SK-N-SH treated with all-trans-retinoic acid at 6 μM for 48 hours (cell line): ENCODE data around the gene CATSPER3.

Experiments used
- ATAC-seq: fragments of 200-7000 bp; cut with Tn5 transposase; 3 replicates; pipeline ENCODE4 v1.9.1; 2020; ENCODE audit warnings: mild to moderate bottlenecking, moderate library complexity
- ARNTL ChIP-seq: fragments of 450-650 bp; formaldehyde crosslinking; IDR thresholded peaks from 2 replicates; pipeline ENCODE4 v1.5.0; 2020; ENCODE audit warnings: low read depth, mild to moderate bottlenecking, moderate library complexity, borderline replicate concordance
- BACH2 ChIP-seq: fragments of 250-450 bp; sonication (Bioruptor Pico); IDR thresholded peaks from 2 replicates; pipeline ENCODE4 v1.9.0; 2021; ENCODE audit warnings: mild to moderate bottlenecking, borderline replicate concordance
- CSDC2 ChIP-seq: fragments of 250-450 bp; sonication (Bioruptor Pico); IDR thresholded peaks from 2 replicates; pipeline ENCODE4 v1.5.0; 2020; ENCODE audit warnings: mild to moderate bottlenecking, moderate library complexity
- ESRRG ChIP-seq: fragments of 250-450 bp; sonication (Bioruptor Pico); IDR thresholded peaks from 2 replicates; pipeline ENCODE4 v1.6.1; 2021; ENCODE audit warnings: mild to moderate bottlenecking
- GLIS3 ChIP-seq: fragments of 250-450 bp; sonication (Bioruptor Pico); IDR thresholded peaks from 2 replicates; pipeline ENCODE4 v1.5.0; 2020; ENCODE audit warnings: mild to moderate bottlenecking, moderate library complexity
- ISL1 ChIP-seq: fragments of 250-450 bp; sonication (Bioruptor Pico); IDR thresholded peaks from 2 replicates; pipeline ENCODE4 v2.1.2; 2022; ENCODE audit warnings: mild to moderate bottlenecking, moderate library complexity
- PATZ1 ChIP-seq: fragments of 250-450 bp; sonication (Bioruptor Pico); IDR thresholded peaks from 2 replicates; pipeline ENCODE4 v1.8.0; 2020; ENCODE audit warnings: mild to moderate bottlenecking, moderate library complexity, borderline replicate concordance
- PPARA ChIP-seq: fragments of 250-450 bp; sonication (Bioruptor Pico); IDR thresholded peaks from 2 replicates; pipeline ENCODE4 v1.5.0; 2020; ENCODE audit warnings: mild to moderate bottlenecking, borderline replicate concordance
- RARB ChIP-seq: fragments of 250-450 bp; sonication (Bioruptor Pico); IDR thresholded peaks from 2 replicates; pipeline ENCODE4 v1.8.0; 2021; ENCODE audit warnings: mild to moderate bottlenecking, moderate library complexity
- SNAI2 ChIP-seq: fragments of 250-450 bp; sonication (Bioruptor Pico); IDR thresholded peaks from 2 replicates; pipeline ENCODE4 v1.5.0; 2020; ENCODE audit warnings: mild to moderate bottlenecking, moderate library complexity
- TOX ChIP-seq: fragments of 250-450 bp; sonication (Bioruptor Pico); IDR thresholded peaks from 2 replicates; pipeline ENCODE4 v1.8.0; 2021; ENCODE audit warnings: mild to moderate bottlenecking, moderate library complexity, borderline replicate concordance
- ZC3H10 ChIP-seq: fragments of 250-450 bp; sonication (Bioruptor Pico); IDR thresholded peaks from 2 replicates; pipeline ENCODE4 v1.5.1; 2021; ENCODE audit warnings: mild to moderate bottlenecking, moderate library complexity
- ZFP3 ChIP-seq: fragments of 250-450 bp; sonication (Bioruptor Pico); IDR thresholded peaks from 2 replicates; pipeline ENCODE4 v1.5.0; 2020; ENCODE audit warnings: mild to moderate bottlenecking, moderate library complexity
- ZFP30 ChIP-seq: fragments of 450-650 bp; formaldehyde crosslinking; IDR thresholded peaks from 2 replicates; pipeline ENCODE4 v1.5.0; 2022; ENCODE audit warnings: mild to moderate bottlenecking, moderate library complexity
- ZNF70 ChIP-seq: fragments of 450-650 bp; formaldehyde crosslinking; IDR thresholded peaks from 2 replicates; pipeline ENCODE4 v1.5.0; 2020; ENCODE audit warnings: mild to moderate bottlenecking, moderate library complexity
- ZNF8 ChIP-seq: fragments of 450-650 bp; formaldehyde crosslinking; IDR thresholded peaks from 2 replicates; pipeline ENCODE4 v1.5.0; 2020; ENCODE audit warnings: mild to moderate bottlenecking, moderate library complexity
- TF ChIP-seq, protein P1 (sequence below): fragments of 250-450 bp; sonication (Bioruptor Pico); IDR thresholded peaks from 2 replicates; pipeline ENCODE4 v1.8.0; 2021; ENCODE audit warnings: low read depth, mild to moderate bottlenecking, moderate library complexity, borderline replicate concordance
- TF ChIP-seq, protein P2 (sequence below): fragments of 250-450 bp; sonication (Bioruptor Pico); IDR thresholded peaks from 2 replicates; pipeline ENCODE4 v1.5.1; 2021; ENCODE audit warnings: mild to moderate bottlenecking, moderate library complexity
- TF ChIP-seq, protein P3 (sequence below): fragments of 250-450 bp; sonication (Bioruptor Pico); IDR thresholded peaks from 2 replicates; pipeline ENCODE4 v1.5.1; 2020; ENCODE audit warnings: low read depth, mild to moderate bottlenecking, moderate library complexity

Gene CATSPER3

DNA sequence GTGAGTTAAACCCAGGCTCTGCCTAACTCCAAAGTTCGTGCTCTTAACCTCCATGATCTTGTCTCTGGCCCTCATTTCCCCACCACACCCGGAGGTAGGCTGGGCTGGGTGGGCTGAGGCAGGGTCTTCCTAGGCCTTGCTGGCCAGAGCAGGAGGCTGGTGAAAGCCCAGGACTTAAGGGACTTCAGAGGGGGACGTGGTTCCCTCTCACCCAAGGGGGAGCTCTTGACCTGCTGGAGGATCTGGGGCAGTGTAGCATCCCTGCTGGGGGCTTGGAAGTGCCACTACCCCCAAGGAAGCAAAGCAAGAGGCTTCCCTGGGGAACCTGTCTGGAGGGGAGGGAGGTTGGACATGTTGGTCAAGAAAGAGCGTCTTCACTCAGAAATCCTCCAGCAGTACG, 51.6 kb downstream of the CATSPER3 start:
- TF ChIP-seq, protein P1, sequence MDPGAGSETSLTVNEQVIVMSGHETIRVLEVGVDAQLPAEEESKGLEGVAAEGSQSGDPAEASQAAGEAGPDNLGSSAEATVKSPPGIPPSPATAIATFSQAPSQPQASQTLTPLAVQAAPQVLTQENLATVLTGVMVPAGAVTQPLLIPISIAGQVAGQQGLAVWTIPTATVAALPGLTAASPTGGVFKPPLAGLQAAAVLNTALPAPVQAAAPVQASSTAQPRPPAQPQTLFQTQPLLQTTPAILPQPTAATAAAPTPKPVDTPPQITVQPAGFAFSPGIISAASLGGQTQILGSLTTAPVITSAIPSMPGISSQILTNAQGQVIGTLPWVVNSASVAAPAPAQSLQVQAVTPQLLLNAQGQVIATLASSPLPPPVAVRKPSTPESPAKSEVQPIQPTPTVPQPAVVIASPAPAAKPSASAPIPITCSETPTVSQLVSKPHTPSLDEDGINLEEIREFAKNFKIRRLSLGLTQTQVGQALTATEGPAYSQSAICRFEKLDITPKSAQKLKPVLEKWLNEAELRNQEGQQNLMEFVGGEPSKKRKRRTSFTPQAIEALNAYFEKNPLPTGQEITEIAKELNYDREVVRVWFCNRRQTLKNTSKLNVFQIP (CRISPR knock-in tag): no peak
- no peak for ATAC-seq

GRCh38 chr5:135020111-135020895, 52.6 kb downstream of the CATSPER3 start:
- TF ChIP-seq, protein P2, sequence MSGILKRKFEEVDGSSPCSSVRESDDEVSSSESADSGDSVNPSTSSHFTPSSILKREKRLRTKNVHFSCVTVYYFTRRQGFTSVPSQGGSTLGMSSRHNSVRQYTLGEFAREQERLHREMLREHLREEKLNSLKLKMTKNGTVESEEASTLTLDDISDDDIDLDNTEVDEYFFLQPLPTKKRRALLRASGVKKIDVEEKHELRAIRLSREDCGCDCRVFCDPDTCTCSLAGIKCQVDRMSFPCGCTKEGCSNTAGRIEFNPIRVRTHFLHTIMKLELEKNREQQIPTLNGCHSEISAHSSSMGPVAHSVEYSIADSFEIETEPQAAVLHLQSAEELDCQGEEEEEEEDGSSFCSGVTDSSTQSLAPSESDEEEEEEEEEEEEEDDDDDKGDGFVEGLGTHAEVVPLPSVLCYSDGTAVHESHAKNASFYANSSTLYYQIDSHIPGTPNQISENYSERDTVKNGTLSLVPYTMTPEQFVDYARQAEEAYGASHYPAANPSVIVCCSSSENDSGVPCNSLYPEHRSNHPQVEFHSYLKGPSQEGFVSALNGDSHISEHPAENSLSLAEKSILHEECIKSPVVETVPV (CRISPR knock-in tag): no peak
- no peak for TF ChIP-seq BACH2 (CRISPR knock-in tag)
- TF ChIP-seq, protein P1 (CRISPR knock-in tag): no peak
- TF ChIP-seq RARB (CRISPR knock-in tag): no peak
- TF ChIP-seq TOX (CRISPR knock-in tag): no peak
- TF ChIP-seq ZNF8: no peak
- no peak for TF ChIP-seq ZFP30
- TF ChIP-seq GLIS3 (CRISPR knock-in tag): no peak
- TF ChIP-seq SNAI2 (CRISPR knock-in tag): no peak
- no peak for TF ChIP-seq ARNTL
- no peak for TF ChIP-seq ZC3H10 (CRISPR knock-in tag)
- no peak for TF ChIP-seq ISL1 (CRISPR knock-in tag)
- no peak for TF ChIP-seq PPARA (CRISPR knock-in tag)
- no peak for TF ChIP-seq CSDC2 (CRISPR knock-in tag)
- ATAC-seq: no peak

DNA sequence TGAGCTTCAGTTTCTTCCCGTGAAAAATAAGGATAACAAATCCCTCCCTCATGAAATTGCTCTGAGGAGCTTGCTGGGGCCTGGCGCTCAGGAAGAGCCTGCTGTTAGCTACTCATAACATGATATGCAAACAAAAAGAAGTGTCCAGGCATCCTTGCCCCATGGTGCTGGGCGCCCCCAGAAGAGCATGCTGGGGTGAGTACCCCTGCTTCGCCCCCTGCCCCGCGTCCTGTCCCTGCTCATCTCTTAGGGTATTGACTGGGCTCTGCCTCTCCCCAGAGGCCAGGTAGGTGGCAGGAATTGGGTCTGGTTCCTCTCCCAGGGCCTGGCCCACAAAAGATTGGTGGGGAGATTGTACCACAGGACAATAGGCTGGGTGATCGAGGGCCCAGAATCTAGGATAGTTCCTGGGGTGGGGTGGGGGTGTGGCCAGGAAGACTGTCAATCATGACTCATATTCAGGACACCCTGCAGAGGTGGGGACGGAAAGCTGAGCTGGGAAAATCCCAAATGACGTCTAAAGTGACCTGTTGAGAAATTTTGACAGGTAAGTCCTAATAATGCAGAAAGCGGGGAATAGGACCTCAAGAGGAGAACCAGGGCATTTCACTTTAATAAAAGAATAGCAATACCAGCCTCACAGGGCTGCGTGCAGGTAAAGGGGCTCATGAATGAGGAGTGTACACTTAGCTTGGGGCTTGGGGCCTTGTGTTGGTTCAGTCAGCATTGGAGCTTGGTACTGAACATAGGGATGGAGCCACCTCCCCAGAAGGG, 57.4 kb downstream of the CATSPER3 start:
- TF ChIP-seq PPARA (CRISPR knock-in tag) (no peak), ISL1 (CRISPR knock-in tag) (no peak), RARB (CRISPR knock-in tag) (no peak), PATZ1 (CRISPR knock-in tag) (no peak), BACH2 (CRISPR knock-in tag) (no peak), ZFP30 (no peak), ZFP3 (CRISPR knock-in tag) (no peak), ZC3H10 (CRISPR knock-in tag) (no peak), CSDC2 (CRISPR knock-in tag) (no peak), ZNF8 (no peak), ZNF70 (no peak), ESRRG (CRISPR knock-in tag) (no peak)
- TF ChIP-seq, protein P1 (CRISPR knock-in tag): no peak
- TF ChIP-seq, protein P3, sequence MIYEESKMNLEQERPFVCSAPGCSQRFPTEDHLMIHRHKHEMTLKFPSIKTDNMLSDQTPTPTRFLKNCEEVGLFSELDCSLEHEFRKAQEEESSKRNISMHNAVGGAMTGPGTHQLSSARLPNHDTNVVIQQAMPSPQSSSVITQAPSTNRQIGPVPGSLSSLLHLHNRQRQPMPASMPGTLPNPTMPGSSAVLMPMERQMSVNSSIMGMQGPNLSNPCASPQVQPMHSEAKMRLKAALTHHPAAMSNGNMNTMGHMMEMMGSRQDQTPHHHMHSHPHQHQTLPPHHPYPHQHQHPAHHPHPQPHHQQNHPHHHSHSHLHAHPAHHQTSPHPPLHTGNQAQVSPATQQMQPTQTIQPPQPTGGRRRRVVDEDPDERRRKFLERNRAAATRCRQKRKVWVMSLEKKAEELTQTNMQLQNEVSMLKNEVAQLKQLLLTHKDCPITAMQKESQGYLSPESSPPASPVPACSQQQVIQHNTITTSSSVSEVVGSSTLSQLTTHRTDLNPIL: no peak
- TF ChIP-seq, protein P2 (CRISPR knock-in tag): no peak
- TF ChIP-seq, all 23 proteins: peak for 0
- no peak for ATAC-seq
